Left lobe of liver (tissue), 2 donors: ENCODE measurements around the gene DMXL2. TPM values are rescaled to one million over a fixed set of nuclear protein-coding genes. Genes with fewer than 3 reads are reported as not detected.
"Not testable (repeated sequence)": the region's sequence is repeated elsewhere in the genome, so short reads cannot be mapped to it uniquely, and the experiment has no call there.

Experiments used
- ATAC-seq: fragments of 200-7000 bp; cut with Tn5 transposase; one replicate; pipeline ENCODE4 v1.9.1; 2020; ENCODE audit warnings: mild to moderate bottlenecking, moderate library complexity
- DNase-seq: peaks from one replicate; pipeline ENCODE4 v3.0.0-alpha.2; 2020; ENCODE audit warnings: low spot score
- total RNA-seq: library from RNA; stranded (reverse); gene quantifications from one replicate; pipeline ENCODE4 v1.2.1, GENCODE V29; 2021
- donor health status: DM: no; HTN: no; CAD: no; lungs with moderate emphysema.
- donor health status: DM: no; HTN: yes; CAD: no.

Gene DMXL2
- total RNA-seq: 9.9 TPM

DNA sequence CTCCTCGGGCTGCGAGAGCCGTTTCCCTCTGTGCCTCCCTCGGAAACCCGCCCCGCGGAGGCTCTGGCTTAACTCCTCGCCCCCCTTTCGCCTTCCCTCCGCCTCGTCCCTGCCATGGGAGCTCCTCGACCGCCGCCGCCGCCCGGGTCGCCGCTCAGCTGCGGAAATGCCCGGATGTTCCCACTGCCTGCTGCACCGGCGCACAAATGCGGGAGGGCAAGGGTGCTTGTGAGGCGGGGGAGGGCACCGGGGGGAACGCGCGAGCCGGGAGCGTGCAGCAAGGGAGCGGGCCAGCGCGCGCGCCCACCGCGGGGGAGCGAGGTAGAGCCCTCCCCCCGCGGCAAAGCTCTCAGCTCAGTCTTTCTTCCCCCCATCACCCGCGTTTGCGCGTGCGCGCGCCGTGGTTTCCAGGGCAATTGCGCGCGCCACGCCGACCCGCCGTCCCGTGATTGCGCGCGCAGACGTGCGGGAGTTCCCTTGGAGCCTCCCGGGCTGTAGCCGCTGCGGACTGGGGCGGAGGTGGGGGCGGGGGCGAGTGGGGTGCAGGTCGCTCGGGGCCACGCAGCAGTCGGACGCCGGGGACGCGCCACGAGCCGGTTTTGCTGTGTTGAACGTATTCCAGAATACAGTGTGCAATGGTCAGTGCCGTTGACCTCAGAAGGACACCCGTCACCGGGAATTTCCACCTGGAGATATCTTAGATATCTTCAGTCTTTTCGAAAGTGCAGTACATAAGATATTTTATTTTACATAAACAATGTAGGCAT, at the start of gene DMXL2:
Gene DMXL2 (minus strand): TSS at position 168 of the 767 bp plus-strand sequence. CDS start 226 bp downstream, outside the sequence.
- DNase-seq (peak; percentile 91), ATAC-seq (peak; percentile 89)

DNA sequence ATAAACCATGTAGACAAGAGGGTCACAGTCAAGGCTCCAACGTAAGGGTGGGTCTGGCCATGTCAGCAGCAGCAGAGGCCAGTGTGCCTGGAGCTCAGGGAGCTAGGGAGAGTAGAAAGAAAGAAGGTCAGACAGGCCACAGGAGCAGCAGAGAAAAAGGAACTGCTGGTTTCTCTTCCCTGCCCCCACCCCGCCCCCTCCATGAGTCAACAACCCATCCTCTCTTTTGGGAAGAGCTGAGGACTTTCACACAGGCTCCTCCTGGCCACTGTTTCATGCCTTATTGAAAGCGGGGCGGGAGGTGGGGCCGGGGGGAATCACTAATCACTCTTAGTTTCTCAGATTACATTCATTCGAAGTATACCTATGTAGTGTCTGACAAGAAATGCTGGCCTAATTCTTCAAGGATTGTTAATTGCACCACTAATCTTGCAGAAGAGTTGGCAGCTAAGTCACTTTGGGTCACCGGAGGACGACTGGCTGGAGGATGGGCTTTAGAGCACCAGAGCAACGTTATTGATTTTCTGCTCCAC, 49.6 kb upstream of the DMXL2 start:
- DNase-seq: no peak
- peak; percentile 34 for ATAC-seq

DNA sequence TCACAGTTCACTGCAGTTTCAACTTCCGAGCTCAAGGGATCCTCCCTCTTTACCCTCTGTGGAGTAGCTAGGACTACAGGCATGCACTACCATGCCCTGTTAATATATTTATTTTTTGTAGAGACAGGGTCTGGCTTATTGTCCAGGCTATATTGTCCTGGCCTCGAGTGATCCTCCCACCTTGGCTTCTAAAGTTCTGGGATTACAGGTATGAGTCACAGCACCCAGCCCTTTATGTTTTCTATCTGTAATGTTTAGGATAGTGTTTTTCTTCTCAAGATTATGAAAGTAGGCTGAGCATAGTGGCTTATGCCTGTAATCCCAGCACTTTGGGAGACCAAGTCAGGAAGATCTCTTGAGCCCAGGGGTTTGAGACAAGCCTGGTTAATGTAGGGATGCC, 46.8 kb upstream of the DMXL2 start:
- ATAC-seq: no peak
- DNase-seq: no peak

- no peak for DNase-seq
- ATAC-seq: no peak
Observed at GRCh38 chr15:51668446-51668845, 45.9 kb upstream of the DMXL2 start.

DNA sequence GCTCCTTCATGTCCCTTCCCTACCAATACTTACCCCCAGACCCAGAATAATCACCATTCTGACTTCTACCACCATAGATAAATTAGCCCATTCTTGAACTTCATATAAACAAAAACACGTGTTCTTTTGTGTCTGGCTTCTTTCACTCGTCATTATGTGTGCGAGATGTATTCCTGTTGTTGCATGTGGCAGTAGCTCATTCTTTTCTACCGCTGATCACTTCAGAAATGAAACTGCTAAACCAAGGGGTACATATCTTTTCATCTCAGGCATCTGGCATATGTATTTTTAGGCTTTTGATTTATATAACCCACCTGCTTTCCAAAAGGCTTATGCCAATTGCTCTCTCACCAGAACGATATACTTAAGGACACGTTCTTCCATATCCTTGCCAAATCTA, 44.9 kb upstream of the DMXL2 start:
- ATAC-seq (no peak), DNase-seq (no peak)

GRCh38 chr15:51661072-51661471, 38.5 kb upstream of the DMXL2 start:
- DNase-seq: no peak
- ATAC-seq: no peak

GRCh38 chr15:51658664-51659063, 36.1 kb upstream of the DMXL2 start:
- no peak for DNase-seq
- no peak for ATAC-seq

GRCh38 chr15:51655401-51656057, 33.0 kb upstream of the DMXL2 start:
- ATAC-seq, DNase-seq: not testable (repeated sequence)

DNA sequence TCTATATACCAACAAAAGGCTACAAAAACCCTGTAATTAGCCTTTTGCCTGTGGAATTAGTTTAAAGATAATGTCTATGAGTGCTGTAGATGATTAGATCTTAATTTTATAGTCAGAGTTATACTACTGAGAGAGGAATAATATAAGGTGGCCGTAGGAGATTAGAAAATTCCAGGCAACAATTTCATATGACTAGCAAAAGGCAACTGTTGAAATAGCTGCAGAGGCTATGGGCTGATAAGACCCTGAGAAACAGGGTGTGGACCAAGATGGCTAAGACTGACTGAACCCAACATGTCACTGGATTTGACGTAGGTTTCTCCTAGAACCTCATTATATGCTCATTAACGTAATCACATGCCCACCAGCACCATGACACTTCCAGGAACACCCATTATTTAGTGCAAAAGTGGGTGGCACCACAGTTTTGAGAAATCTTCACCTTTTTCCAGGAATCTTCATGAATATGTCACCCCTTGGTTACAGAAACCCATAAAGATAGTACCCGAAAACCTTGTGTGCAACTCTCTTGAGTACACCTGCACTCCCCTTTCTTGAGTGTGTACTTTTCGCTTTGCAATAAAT, 29.6 kb upstream of the DMXL2 start:
- ATAC-seq (no peak), DNase-seq (no peak)

DNA sequence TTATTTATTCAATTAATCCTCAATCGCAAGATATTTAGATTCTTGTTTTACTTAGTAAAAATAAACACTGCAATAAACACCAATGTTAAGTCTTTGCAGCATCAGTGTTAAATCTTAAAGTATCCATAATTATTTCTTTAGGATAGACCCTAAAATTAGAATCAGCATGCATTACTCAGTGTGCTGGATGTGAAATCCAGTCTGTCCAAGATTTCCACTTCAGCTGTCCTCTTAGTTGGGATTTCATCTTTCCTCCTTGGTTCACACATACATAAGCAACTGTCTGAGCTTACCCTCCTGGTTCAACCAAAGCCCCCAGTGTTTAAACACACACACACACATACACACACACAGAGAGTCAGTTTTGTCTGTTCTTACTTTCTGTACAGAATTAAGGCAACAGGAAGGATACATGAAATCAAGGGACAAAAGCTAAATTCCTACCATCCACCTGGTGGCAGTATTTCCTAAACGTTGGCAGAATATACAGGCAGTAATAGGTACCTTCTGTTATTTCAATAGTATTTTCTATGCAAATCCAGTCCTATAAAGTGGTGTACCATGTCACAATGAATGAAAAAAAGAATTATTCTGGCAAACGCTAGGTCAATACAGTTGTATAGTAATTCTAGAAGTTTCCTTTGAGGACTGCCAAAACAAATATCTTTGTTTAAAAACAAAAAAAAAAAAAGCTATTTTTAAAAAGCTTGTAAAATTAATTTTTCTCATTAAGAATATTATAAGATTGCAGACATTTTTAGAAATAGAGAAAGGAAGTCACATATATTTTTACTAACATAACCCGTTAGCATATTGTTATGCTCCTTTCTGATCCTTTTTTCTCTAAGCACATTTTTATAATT, 27.3 kb upstream of the DMXL2 start:
- DNase-seq (no peak), ATAC-seq (peak; percentile 96)

GRCh38 chr15:51648643-51649042, 26.1 kb upstream of the DMXL2 start:
- not testable (repeated sequence) for ATAC-seq, DNase-seq

GRCh38 chr15:51648101-51648500, 25.5 kb upstream of the DMXL2 start:
- ATAC-seq, DNase-seq: not testable (repeated sequence)

- ATAC-seq (peak; percentile 41), DNase-seq (peak; percentile 59)
Observed at GRCh38 chr15:51647128-51647562, 24.6 kb upstream of the DMXL2 start.

DNA sequence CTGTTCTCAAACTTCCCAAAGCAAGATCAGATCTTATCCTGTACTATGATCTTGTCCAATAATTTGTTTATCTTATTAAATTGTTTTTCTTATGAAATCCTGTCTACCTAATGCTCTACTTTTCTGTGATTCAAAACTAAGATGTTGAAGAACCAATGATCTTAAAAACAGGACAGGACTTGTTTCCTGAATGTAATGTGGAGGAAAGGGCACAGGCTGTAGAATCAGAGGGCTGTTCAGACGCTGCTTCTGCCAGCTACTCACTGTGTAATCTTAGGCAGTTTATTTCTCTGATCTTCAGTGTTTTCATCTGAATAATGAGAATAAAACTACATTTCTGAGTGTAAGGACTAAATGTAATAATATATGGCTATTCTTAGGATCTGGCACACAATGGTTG, 20.1 kb upstream of the DMXL2 start:
- DNase-seq (no peak), ATAC-seq (peak; percentile 70)

DNA sequence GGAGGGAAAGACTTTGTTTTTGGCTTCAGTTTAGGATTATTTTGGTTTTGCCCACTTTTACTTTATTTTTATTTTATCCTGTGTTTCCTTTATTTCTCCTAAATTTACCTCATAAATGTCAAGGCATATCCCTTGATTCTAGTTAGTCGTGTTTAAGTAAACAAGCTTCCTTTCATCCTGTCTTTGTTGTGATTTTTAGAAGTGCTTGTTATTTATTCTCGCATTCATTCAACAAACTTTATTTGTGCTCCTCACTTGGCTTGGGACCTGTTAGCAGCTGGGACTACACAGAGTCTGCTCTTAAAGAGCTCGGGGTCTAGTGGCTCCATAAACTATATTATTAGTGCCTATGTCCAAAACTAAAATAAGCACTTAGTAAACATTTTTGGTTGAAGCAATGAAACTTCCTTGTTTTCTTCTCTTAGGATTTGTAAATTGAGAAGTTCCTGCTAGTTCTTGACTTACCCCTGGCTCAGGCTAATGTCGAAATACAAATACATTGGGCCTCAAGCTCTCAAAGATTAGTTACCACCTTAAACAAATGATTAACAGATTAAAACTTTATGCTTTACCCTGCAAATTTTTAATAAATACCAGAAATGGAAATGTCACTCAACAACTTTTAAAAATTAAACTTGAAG, 19.0 kb upstream of the DMXL2 start:
- ATAC-seq: no peak

DNA sequence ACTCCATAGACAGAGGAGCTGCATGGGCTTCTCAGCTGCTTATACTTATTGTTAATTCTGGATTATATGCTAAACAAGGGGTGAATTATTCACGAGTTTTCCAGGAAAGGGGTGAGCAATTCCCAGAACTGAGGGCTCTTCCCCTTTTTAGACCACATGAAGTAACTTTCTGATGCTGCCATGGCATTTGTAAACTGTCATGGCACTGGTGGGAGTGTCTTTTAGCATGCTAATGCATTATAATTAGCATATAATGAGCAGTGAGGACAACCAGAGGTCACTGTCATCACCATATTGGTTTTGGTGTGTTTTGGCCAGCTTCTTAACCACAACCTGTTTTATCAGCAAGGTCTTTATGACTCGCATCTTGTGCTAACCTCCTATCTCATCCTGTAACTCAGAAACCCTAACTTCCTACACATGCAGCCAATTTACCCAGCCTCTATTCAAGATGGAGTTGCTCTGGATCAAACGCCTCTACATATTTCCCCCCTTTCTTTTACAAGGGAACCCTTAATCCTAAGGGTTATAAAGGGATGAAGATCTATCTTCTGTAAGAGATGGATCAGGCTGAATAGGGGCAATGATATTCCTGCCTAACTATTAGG, 12.1 kb upstream of the DMXL2 start:
- ATAC-seq (no peak), DNase-seq (no peak)

More for the DNA sequence above, 19.0 kb upstream of the DMXL2 start:
- DNase-seq: no peak

DNA sequence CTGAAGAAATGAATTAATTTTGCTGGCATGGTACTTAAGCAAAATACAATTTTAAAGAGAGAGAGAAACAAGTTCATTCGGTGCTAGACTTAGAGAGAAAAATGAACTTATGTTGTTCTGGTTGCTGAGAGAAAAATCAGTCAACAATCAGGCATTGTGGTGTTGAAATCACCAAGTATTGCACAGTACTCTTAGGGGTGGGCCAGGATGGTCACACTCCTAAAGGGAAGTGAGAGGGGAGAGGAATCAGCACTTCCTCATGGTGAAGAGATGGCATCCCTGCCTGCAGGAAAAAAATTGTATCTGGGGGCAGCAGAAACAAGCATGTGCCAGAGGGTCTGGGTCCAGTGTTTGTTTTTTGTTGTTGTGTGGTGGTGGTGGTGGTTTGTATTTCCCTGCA, 7.0 kb upstream of the DMXL2 start:
- ATAC-seq: peak; percentile 26

DNA sequence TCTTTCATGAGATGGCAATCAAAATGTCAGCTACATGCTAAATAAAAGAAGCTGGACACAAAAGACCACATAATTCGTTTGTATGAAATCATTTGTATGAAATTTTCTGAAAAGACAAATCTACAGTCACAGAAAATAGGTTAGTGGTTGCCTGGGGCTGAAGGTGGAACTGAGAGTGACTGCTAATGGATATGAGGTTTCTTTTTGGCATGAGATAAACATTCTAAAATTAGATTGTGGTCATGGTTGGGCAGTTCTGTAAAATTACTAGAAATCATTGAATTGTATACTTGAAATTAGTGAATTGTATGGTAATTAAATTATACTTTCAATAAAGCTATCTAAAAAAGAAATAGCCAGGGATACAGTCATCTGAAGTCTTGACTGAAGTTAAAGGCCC, 2.7 kb upstream of the DMXL2 start:
- DNase-seq (no peak), ATAC-seq (no peak)

More for the DNA sequence above, 7.0 kb upstream of the DMXL2 start:
- DNase-seq: no peak

DNA sequence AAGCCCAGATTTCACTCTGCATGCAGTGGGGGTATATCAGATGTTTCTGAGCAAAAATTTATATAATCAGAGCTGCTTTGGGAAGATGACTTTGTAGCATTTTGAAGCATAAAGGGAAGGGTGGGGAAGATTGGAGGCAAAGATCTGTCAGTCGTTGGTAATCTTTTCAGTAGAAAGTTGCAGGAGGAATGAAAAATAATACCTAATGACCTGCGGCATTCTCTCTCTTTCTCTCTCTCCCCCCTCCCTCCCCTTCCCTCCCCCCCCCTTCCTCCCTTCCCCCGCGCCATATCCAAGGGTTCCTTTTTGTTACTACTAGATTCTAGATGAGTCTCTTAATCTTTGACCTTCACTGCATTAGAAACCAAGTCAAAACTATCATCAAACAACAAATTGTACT, 1.5 kb upstream of the DMXL2 start:
- DNase-seq: no peak
- no peak for ATAC-seq
